ENCODE measurements around the gene DRAM1.

Gene DRAM1, protein sequence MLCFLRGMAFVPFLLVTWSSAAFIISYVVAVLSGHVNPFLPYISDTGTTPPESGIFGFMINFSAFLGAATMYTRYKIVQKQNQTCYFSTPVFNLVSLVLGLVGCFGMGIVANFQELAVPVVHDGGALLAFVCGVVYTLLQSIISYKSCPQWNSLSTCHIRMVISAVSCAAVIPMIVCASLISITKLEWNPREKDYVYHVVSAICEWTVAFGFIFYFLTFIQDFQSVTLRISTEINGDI

DNA sequence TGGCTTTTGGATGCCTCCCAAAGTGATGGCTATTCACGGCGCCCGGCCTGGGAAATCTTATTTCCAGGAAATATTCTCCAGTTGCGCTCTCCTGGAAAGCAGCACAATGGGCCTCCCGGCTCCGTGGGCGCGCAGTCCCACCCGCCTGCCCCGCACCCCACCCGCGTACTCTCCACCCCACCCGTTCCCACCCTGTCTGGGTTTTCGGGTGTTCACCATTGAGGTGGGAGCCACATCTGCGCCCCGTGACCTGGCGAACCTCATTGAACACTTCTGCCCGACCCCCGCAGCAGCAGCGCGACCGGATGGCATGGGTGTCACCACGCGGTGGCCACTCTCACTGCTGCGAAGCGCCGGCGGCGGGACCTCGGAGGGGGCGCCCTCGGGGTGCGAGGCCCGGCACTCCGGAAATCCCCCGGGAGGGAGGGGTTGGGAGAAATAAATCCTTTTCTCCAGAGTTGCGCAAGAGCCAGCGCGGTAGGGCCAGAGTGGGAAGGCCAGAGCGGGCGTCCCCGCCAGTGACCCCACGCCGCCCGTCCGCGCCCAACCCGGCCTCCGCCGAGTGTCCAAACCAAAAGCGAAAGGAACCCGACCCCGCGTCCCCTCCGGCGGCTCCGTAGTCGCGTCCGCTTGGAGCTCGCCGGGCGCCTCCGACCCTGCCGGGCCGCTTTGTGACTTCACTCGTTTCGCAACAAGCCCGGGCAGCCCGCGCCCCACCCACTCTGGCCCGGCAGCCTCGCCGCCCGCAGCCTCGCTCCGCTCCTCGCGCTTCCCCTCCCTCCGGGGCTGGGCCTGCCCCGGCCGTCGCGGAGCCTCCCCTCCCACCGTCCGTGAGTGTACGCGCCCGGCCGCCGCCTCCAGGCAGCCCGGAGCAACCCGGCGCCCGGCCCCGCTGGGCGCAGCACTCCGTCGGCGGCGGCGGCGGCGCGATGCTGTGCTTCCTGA is at the start of gene DRAM1:
TSS of gene DRAM1 (plus strand) at position 720 of the 945 bp plus-strand sequence. CDS start at position 930, 210 bp downstream.
- Histone ChIP-seq H3K27ac (peak within 1 kb of the TSS; percentile 67), H3K9me3 (ENCODE audit: severe bottlenecking) (no peaks in the 10 kb centered on the region), H3K36me3 (no peaks in the 10 kb centered on the region), H3K4me3 (ENCODE audit: low read depth, low read length) (peak within 1 kb of the TSS; percentile 76), H3K27me3 (ENCODE audit: insufficient read depth, low read depth, severe bottlenecking) (no peaks in the 10 kb centered on the region)
- DNase-seq = peak; percentile 72
- TF ChIP-seq, protein P1, sequence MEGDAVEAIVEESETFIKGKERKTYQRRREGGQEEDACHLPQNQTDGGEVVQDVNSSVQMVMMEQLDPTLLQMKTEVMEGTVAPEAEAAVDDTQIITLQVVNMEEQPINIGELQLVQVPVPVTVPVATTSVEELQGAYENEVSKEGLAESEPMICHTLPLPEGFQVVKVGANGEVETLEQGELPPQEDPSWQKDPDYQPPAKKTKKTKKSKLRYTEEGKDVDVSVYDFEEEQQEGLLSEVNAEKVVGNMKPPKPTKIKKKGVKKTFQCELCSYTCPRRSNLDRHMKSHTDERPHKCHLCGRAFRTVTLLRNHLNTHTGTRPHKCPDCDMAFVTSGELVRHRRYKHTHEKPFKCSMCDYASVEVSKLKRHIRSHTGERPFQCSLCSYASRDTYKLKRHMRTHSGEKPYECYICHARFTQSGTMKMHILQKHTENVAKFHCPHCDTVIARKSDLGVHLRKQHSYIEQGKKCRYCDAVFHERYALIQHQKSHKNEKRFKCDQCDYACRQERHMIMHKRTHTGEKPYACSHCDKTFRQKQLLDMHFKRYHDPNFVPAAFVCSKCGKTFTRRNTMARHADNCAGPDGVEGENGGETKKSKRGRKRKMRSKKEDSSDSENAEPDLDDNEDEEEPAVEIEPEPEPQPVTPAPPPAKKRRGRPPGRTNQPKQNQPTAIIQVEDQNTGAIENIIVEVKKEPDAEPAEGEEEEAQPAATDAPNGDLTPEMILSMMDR (IDR thresholded peaks at IDR 0.05; ENCODE audit: low read depth, low read length) = 0 out of 2 replicates have a peak, but pooled peaks have one; percentile 15

DNA sequence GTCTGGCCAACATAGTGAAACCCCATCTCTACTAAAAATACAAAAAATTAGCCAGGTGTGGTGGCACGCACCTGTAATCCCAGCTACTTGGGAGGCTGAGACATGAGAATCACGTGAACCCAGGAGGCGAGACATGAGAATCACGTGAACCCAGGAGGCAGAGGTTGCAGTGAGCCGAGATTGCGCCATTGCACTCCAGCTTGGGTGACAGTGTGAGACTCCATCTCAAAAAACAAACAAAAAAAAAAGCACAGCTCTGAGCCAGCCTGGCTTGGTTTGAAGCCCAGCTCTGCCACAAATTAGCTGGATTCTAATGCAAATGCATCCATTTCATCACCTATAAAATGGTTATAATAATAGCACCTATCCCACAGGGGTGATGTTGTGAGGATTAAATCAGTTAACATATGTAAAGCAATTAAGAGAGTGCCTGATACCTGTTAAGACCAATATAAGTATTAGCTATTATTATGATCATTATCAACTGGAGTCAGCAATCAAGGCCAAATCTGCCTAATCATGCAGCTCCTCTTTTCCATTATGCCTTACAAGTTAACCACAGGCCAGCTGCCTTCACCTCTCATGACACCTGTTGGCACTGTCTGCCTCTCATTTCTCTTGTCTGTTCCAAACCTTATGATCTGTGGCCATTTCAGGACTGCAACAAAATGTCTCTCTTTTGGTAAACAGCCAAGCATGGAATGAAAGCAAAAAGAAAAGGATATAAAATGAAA is 48.8 kb upstream of the DRAM1 start:
- Histone ChIP-seq H3K27ac (no peak overlapping the region), H3K36me3 (no peaks in the 10 kb centered on the region), H3K4me3 (ENCODE audit: low read depth, low read length) (no peak overlapping the region), H3K27me3 (ENCODE audit: insufficient read depth, low read depth, severe bottlenecking) (no peaks in the 10 kb centered on the region), H3K9me3 (ENCODE audit: severe bottlenecking) (no peaks in the 10 kb centered on the region)
- TF ChIP-seq, protein P1 (IDR thresholded peaks at IDR 0.05; ENCODE audit: low read depth, low read length) = no peak
- no peak for DNase-seq

DNA sequence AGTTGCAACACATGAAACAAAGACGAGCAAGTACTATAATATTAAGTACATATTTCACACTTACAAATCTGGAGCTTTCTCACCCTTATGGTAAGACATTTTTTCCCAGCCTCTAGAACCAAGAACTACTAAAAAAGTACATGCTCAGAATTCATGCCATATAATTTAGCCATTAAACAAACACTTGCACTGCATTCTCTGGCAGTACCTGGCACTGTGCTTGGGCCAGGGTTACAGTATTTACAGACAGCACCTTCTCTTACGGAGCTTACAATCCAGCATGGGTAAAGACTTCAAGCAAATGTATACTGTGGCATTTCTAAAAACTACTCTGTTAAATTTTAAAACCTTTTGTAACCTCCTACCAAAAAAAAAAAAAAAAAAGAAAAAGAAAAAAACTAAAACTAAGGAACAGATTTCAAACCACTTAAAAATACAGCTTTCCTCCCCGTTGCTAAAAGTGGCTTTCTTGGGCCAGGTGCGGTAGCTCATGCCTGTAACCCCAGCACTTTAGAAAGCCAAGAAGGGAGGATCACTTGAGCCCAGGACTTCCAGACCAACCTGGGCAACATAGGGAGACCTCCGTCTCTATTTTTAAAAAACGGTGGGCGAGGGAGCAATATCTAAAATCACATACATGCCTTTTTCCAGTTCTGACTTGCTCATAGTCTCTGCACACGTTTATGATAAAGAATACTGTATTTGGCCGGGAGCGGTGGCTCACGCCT is 47.6 kb upstream of the DRAM1 start:
- Histone ChIP-seq H3K27ac (peak overlapping the region; percentile 64; the same call in 1 of the 2 replicates), H3K4me3 (ENCODE audit: low read depth, low read length) (peak overlapping the region; percentile 88), H3K27me3 (ENCODE audit: insufficient read depth, low read depth, severe bottlenecking) (no peaks in the 10 kb centered on the region), H3K36me3 (no peaks in the 10 kb centered on the region), H3K9me3 (ENCODE audit: severe bottlenecking) (no peaks in the 10 kb centered on the region)
- DNase-seq = no peak
- TF ChIP-seq, protein P1 (IDR thresholded peaks at IDR 0.05; ENCODE audit: low read depth, low read length) = no peak

DNA sequence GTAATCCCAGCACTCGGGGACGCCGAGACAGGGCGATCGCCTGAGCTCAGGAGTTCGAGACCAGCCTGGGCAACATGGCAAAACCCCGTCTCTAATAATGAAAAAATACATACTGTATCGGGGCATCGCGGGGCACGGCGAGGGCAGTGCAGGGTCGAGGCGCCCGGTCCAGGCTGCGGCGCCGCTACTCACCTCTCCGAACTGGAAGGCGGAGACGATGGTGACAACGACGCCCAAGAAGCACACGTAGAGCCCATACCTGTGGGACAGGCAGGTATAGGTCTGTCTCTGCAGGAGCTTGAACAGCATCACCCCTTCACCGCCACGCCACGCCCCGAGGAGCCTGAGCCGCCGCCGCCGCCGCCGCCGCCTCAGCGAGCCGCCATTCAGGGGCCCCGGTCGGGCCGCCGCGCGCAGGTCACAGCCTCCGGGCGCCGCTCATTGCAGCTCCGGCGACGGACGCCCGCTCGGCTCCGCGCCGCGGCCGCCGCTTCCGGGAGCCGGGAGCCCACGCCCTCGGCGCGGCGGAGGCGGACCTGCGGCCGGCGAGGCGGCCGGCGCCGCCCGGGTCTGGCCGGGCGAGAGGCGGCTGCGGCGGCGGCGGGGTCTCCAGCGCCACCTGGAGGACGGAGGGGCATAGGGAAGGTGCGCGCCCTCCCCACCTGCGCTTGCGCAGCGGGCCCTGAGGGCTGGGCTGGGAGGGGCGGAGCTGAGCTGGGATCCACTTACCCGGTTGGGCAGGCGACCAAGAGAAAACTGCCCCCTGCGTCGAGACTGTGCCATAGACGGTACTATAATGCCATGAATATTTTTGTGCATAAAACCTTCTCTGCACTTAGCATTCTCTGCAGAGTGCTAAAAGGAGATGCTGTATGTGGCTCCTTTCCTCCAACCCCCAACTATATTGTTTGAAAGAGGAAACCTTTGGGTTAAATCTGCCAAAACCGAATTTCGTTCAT is 46.7 kb upstream of the DRAM1 start, which contains the start of gene GNPTAB:
TSS of gene GNPTAB (minus strand) at position 593 of the 959 bp plus-strand sequence. CDS start at position 309, 284 bp downstream.
- peak within 1 kb of the TSS; percentile 88 for H3K4me3 ChIP-seq (ENCODE audit: low read depth, low read length)
- H3K36me3 ChIP-seq = no peaks in the 10 kb centered on the region
- H3K27ac ChIP-seq = peak within 1 kb of the TSS; percentile 64
- H3K9me3 ChIP-seq (ENCODE audit: severe bottlenecking) = no peaks in the 10 kb centered on the region
- no peaks in the 10 kb centered on the region for H3K27me3 ChIP-seq (ENCODE audit: insufficient read depth, low read depth, severe bottlenecking)
- TF ChIP-seq, protein P1 (IDR thresholded peaks at IDR 0.05; ENCODE audit: low read depth, low read length) = peak; percentile 71
- DNase-seq = peak; percentile 93

Measured in WERI-Rb-1 (cell line).